GM19238 (cell line): ENCODE measurements around the gene TGM3.
"Not testable (repeated sequence)": the region's sequence is repeated elsewhere in the genome, so short reads cannot be mapped to it uniquely, and the experiment has no call there.

Experiments used
- DNase-seq: peaks from one replicate; pipeline ENCODE4 v3.0.0; 2011; ENCODE audit warnings: low spot score; ENCODE audit not compliant: insufficient read length

The TGM3 gene

GRCh38 chr20:2295886-2296515 lies at the start of gene TGM3:
Gene TGM3 (plus strand): TSS chr20:2296001. CDS start chr20:2296064, 63 bp downstream.
- no peak for DNase-seq

GRCh38 chr20:2246069-2246491 lies 49.7 kb upstream of the TGM3 start:
- no peak for DNase-seq

GRCh38 chr20:2248837-2249236 lies 47.0 kb upstream of the TGM3 start:
- DNase-seq, result no peak

GRCh38 chr20:2249935-2250334 lies 45.9 kb upstream of the TGM3 start:
- DNase-seq, result no peak

GRCh38 chr20:2252419-2252997 lies 43.3 kb upstream of the TGM3 start:
- no peak for DNase-seq

GRCh38 chr20:2253256-2253655 lies 42.5 kb upstream of the TGM3 start:
- no peak for DNase-seq

- DNase-seq, result no peak
Observed at GRCh38 chr20:2254333-2254732, 41.5 kb upstream of the TGM3 start.

GRCh38 chr20:2255926-2256531 lies 39.8 kb upstream of the TGM3 start:
- no peak for DNase-seq

- no peak for DNase-seq
Observed at GRCh38 chr20:2259731-2260130, 36.1 kb upstream of the TGM3 start.

- DNase-seq, result no peak
Observed at GRCh38 chr20:2260250-2260649, 35.6 kb upstream of the TGM3 start.

- DNase-seq, result no peak
Observed at GRCh38 chr20:2261046-2261485, 34.7 kb upstream of the TGM3 start.

GRCh38 chr20:2261629-2262028 lies 34.2 kb upstream of the TGM3 start:
- no peak for DNase-seq

- no peak for DNase-seq
Observed at GRCh38 chr20:2264118-2264517, 31.7 kb upstream of the TGM3 start.

GRCh38 chr20:2264621-2265374 lies 31.0 kb upstream of the TGM3 start:
- not testable (repeated sequence) for DNase-seq

- DNase-seq, result no peak
Observed at GRCh38 chr20:2273634-2274302, 22.0 kb upstream of the TGM3 start.

GRCh38 chr20:2276015-2276414 lies 19.8 kb upstream of the TGM3 start:
- no peak for DNase-seq

- DNase-seq, result no peak
Observed at GRCh38 chr20:2279253-2279779, 16.5 kb upstream of the TGM3 start.

- no peak for DNase-seq
Observed at GRCh38 chr20:2280082-2280481, 15.7 kb upstream of the TGM3 start.

GRCh38 chr20:2281563-2281962 lies 14.2 kb upstream of the TGM3 start:
- no peak for DNase-seq

- no peak for DNase-seq
Observed at GRCh38 chr20:2282181-2282580, 13.6 kb upstream of the TGM3 start.

- DNase-seq, result no peak
Observed at GRCh38 chr20:2283706-2284423, 11.9 kb upstream of the TGM3 start.
